Measurements from ENCODE around the gene FSTL4.

DNA sequence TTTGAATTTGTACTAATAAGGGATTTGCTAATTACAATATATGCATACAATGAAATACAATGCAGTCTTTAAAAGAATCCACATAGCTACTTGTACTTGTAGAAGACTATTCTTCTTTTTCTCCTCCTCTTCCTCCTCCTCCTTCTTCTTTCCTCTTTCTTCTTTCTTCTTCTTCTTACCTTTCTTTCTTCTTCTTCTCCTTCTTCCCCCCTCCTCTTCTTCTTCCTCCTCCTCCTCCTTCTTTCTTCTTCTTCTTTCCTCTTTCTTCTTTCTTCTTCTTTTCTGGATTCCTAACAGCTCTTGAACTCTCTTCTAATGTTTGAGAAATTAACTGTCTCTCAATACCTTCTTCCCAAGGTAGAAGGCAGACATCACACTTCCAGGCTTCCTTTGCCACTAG lies 29.3 kb upstream of the FSTL4 start:
- TF ChIP-seq POLR2A (IDR thresholded peaks at IDR 0.05) (no peak), CTCF (IDR thresholded peaks at IDR 0.05) (no peak)

All from prostate gland (tissue), 2 donors.